GM18502 (cell line): ENCODE results near the gene FAM3A.

Experiments
- ATAC-seq: cut with Tn5 transposase; IDR thresholded peaks from one replicate; pipeline ENCODE4 v1.9.1; 2021; ENCODE audit warnings: mild to moderate bottlenecking; ENCODE audit not compliant: unreplicated experiment, poor library complexity

FAM3A gene

DNA sequence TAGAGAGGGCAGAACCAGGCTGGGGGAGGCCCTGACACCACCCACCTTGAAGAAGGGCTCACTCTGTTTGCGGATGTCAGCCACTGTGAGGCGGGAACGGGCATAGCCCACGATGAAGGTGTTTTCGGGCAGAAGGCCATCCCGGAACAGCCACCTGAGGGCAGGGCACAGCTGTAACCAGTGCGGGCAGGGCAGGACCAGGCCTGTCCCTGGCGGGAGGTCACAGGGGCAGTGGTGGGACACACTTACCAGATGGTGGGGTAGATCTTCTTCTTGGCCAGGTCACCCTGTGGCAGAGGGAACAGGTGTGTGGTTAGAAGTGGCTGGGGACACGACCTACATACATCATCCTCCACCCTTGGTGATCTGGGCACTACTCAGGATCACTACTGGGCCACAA is 19.9 kb upstream of the FAM3A start:
- ATAC-seq = no peak

DNA sequence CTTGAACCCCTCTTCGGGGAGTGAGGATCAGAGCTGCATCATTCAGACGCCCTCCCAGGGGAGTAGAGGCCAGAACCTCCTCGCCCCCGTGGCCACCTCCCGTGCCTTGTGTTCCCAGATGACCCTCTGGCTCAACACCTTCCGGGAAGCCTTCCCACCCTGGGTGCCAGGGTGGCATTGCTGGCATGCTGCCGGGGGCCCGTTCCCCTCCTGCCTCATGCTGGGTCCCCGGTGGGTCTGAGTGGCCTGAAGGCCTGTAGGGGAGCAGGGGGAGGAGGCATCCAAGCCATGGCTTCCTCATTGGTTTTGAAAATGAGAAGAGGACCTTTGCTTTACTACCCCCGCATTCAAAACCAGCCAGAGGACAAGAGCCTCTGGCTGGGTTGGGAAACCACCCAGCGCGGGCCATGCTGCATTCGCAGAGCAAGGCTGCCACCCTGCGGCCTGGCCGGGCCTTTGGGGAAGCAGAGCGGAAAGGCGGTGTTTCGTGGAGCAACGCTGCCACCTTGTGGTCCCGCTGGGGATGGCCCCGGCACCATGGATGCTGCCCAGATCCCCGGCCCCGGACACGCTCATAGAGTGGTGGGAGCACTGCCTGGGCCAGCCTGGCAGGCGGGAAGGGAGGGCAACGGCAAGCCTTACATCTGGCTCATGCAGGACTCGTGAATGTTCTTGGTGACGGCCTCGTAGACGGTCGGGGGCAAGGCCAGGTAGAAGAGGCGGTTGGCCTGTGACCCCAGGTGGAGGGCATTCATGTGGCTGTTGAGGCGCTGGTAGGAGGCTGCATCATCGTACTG is 18.7 kb upstream of the FAM3A start:
- peak; percentile 92 for ATAC-seq

DNA sequence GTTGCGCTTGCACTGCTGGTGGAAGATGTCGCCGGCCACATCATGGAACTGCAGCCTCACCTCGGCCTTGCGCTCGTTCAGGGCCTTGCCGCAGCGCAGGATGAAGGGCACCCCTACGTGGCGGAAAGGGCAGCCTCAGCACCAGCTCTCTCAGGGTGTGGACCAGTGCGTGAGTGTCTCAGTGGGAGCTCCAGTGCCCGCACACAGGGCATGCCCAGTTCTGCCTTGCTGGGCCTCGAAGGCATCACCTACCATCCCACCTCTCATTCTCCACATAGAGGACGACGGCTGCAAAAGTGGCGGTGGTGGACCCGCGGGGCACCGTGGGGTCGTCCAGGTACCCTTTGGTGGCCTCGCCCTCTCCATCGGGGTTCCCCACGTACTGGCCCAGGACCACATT is 16.7 kb upstream of the FAM3A start:
- ATAC-seq = no peak

DNA sequence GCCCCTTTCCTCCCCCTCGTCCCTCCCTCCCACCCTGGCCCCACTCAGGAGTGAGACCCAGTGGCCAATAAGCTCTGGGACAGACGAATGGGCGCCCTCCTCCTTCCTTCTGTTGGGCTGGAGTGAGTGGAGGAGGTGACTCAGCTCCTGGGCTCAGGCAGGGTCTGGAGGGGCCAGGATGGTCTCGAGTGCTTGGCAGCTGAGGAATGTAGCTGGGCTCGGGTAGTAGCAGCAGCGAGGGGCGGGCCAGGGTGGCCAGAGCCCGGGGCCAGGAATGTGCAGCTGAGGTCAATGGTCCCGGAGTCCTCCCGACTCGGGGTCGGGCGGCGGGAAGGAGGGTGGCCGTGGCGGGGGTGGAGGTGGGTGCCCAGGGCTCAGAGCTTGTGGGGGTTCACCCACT is 15.6 kb upstream of the FAM3A start:
- no peak for ATAC-seq

GRCh38 chrX:154530286-154530685 is 14.3 kb upstream of the FAM3A start:
- ATAC-seq = no peak

GRCh38 chrX:154529206-154529612 is 13.2 kb upstream of the FAM3A start:
- ATAC-seq = no peak

GRCh38 chrX:154526901-154527675 is 11.1 kb upstream of the FAM3A start:
- ATAC-seq = peak; percentile 68

DNA sequence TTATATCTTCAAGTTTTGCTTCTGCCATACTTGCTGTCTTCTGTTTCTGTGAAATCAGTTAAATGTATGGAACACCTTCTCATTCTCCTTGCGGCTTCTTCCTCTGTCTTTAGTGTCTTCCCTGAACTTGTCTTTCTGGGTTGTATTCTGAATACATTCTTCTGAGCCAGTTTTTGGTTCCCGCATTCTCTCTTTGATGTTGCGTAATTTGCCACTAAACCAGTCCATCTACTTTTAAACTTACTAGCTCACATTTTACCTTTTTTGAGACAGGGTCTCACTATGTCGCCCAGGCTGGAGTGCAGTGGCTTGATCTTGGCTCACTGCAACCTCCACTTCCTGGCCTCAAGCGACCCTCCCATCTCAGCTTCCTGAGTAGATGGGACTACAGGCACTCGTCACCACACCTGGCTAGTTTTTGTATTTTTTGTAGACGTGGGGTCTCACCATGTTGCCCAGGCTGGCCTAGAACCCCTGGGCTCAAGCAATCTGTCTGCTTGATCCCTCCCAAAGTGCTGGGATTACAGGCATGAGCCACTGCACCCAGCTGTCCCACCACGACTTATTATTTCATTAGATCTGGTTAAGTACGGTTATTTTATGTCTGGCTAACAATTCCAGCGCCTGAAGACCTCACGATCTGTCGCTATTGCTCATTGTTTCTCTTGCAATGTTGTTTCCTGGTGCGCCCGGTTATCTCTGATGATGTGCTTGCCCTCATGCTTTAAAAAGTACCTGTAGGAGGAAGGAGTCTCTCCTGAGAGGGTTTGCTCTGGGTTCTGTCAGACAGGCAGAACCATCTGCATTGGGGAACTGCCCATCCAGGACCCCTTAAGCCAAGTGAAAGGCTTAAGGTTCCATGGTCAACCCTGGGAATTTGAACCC is 9.8 kb upstream of the FAM3A start:
- no peak for ATAC-seq

GRCh38 chrX:154519389-154519788 is 3.4 kb upstream of the FAM3A start:
- no peak for ATAC-seq

DNA sequence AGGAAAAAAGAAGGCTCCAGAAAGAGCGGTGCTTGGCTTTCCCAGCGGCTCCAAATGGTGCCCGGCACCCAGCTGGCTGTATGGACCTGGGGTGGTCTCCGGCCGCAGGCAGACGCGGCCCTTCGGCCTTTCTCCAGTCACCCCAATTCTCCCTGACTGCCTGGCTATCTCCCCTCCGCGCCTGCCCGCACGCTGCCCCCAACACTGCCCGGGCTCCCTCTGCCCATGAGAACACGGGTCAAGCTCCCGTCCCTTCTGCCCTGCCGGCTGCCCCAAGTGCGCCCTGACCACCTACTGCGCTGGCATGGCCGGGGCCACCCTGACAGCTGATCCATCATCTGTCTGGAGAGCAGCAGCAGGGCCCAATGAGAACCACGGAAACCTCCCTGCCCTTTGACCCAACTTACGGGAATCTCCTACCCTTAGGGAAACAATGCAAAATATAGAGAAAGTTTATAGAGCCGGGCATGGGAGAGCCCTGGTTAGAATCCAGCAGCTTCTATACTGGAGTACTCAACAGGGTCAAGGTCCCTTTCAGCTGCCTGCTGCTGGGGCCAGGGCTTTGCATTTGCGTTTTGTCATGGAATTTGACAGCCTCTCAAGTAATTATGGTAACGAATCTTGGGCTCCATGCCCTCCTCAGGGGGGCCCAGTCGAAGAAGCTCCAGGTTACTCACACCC is 1.2 kb upstream of the FAM3A start:
- no peak for ATAC-seq

- ATAC-seq = peak; percentile 19
These were observed 646 bp upstream of the FAM3A start for GRCh38 chrX:154516656-154517100.

DNA sequence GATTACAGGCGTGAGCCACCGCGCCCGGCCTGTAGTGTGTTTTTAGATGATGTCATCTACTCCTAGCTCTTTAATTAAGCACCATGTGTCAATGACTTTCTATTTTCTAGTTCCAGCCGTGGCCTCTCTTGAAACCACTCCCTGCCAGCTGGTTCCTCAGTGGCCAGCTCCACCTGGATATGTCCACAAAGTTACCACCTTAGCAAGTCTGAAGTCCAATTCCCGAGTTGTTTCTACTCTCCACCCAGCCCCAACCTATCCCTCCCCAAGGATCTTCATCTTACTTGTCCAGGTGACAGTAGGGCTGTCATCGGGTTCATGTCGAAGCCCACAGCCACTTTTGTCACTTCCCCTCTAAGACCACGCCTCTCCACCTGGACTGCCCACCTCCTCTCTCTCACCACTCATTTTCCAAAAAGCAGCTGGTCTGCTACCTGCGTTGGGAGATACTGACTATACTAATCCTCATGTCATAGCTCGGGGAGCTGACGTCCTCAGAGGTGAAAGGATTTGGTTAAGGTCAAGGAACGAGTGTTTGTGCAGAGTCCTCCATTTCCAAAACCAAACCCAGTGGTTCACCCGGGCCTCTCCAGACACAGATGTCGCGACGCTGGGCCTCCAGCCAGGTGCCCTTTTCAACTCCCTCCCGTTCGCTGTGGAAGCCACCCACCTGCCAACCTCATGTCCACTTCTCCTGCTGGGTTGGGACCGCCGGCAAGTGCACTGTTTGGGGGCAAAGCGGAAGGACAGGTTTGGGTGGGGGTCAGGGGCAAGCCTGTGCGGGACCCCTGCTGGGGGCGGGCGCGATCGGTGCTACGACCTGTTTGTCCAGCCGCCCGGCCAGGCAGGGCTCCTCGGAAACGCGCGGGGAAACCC is 704 bp downstream of the FAM3A start:
- ATAC-seq = no peak

- no peak for ATAC-seq
These were observed 2.3 kb downstream of the FAM3A start for GRCh38 chrX:154513716-154514115.

DNA sequence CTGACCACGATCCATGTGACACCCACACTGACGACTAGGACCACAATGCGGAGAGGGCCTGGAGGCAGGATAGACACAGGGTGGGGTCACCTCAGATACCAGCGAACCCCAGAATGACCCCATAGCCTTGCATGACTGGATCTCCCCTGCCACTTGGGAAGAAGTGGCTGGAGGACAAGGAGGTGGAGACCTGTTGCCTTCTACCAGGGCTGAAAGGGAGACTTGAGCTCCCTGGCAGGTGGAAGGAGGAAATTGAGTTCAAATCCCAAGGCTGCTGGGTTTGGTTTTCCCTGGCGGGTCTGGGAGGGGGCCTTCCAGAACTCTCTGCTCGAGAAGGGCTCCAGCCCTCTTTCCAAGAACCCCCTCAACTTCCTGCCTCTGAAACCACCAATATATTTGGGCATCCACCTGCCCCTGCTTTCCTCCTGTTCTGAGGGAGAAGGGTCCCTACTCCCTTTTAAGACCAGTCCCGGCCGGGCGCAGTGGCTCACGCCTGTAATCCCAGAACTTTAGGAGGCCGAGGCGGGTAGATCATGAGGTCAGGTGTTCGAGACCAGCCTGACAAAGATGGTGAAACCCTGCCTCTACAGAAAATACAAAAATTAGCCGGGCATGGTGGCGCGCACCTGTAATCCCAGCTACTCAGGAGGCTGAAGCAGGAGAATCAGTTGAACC is 3.0 kb downstream of the FAM3A start:
- no peak for ATAC-seq

DNA sequence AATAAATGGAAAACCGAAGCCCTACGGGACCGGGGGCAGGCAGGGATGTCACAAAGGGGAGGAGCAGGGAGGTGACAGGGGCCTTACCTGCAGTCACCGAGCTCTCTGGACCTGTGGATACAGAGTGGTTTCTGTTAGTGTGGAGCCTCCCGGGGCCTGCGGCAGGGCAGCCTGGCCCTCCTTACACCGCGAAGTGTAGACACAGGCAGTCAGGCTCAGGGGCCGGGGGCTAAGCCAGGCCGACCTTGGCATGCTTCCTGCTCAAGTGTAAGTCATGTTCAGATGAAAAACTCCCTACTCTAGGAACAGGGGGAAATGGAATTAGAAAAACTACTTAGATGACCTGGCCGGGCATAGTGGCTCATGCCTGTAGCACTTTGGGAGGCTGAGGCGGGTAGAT is 4.3 kb downstream of the FAM3A start:
- no peak for ATAC-seq

- ATAC-seq = no peak
These were observed 6.6 kb downstream of the FAM3A start for GRCh38 chrX:154509455-154509854.

DNA sequence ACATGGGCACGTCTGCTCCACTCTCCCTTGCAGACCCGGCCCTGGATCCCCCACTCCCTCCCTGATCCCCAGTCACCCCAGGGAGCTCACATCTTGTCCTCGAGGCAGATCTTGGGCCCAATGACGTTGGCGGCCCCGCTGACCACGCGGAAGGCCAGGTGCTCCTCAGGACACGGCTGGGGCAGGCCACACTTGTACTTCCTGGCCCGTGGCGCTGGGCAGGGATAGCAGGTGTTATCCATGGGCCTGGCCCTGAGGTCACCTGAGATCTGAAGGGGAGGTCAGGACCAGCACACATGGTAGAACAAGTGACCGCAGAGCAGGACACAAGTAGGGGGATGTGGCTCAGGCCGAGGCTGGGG is 7.7 kb downstream of the FAM3A start:
- ATAC-seq = no peak

- no peak for ATAC-seq
These were observed 8.2 kb downstream of the FAM3A start for GRCh38 chrX:154507673-154508383.
